NAMALWA (cell line): ENCODE measurements around the gene RNF215.
A peak's percentile ranks its signal among the peaks of the same experiment; 100 is the strongest.

Experiments
- DNase-seq: peaks from one replicate; pipeline ENCODE4 v3.0.0-alpha.2; 2015; ENCODE audit warnings: low spot score

The RNF215 gene

GRCh38 chr22:30386960-30387827 is at the start of gene RNF215:
Gene RNF215, minus strand, starts transcription at chr22:30387411. Its CDS starts 98 bp downstream, at chr22:30387313.
- peak; percentile 88 for DNase-seq

GRCh38 chr22:30436196-30436595 is 49.0 kb upstream of the RNF215 start:
- no peak for DNase-seq

- DNase-seq: peak; percentile 82
Measured at GRCh38 chr22:30435674-30436126, 48.5 kb upstream of the RNF215 start.

GRCh38 chr22:30434843-30435242 is 47.6 kb upstream of the RNF215 start:
- no peak for DNase-seq

GRCh38 chr22:30433773-30434172 is 46.6 kb upstream of the RNF215 start:
- no peak for DNase-seq

GRCh38 chr22:30433227-30433626 is 46.0 kb upstream of the RNF215 start:
- no peak for DNase-seq

- DNase-seq: no peak
Measured at GRCh38 chr22:30432520-30432919, 45.3 kb upstream of the RNF215 start.

GRCh38 chr22:30432096-30432495 is 44.9 kb upstream of the RNF215 start:
- no peak for DNase-seq

GRCh38 chr22:30430933-30431332 is 43.7 kb upstream of the RNF215 start:
- DNase-seq: no peak

GRCh38 chr22:30429887-30430286 is 42.7 kb upstream of the RNF215 start:
- no peak for DNase-seq

GRCh38 chr22:30427871-30428270 is 40.7 kb upstream of the RNF215 start:
- peak; percentile 46 for DNase-seq

GRCh38 chr22:30426388-30427353 is 39.5 kb upstream of the RNF215 start:
- DNase-seq: peak; percentile 94

GRCh38 chr22:30425616-30426387 is 38.6 kb upstream of the RNF215 start, which contains the start of gene MTFP1:
Gene MTFP1, plus strand, starts transcription at chr22:30425768. Its CDS starts 112 bp downstream, at chr22:30425880.
- DNase-seq: peak; percentile 72

- no peak for DNase-seq
Measured at GRCh38 chr22:30425327-30425615, 38.1 kb upstream of the RNF215 start.

- DNase-seq: peak; percentile 36
Measured at GRCh38 chr22:30424534-30425326, 37.5 kb upstream of the RNF215 start.

GRCh38 chr22:30423959-30424533 is 36.8 kb upstream of the RNF215 start:
- peak; percentile 100 for DNase-seq

- no peak for DNase-seq
Measured at GRCh38 chr22:30423301-30423958, 36.2 kb upstream of the RNF215 start.

GRCh38 chr22:30422481-30423300 is 35.5 kb upstream of the RNF215 start:
- no peak for DNase-seq
